NT2/D1 (cell line): ENCODE data around the gene CDCA4.
"Not testable (repeated sequence)": the region's sequence is repeated elsewhere in the genome, so short reads cannot be mapped to it uniquely, and the experiment has no call there.

Experiments
- DNase-seq: peaks from one replicate; pipeline ENCODE4 v3.0.0-alpha.2; 2011; ENCODE audit warnings: low read depth, low spot score
- H3K27me3 ChIP-seq: 2 replicates; pipeline ENCODE4 v1.6.0; 2011; ENCODE audit warnings: mild to moderate bottlenecking; ENCODE audit not compliant: insufficient read length, insufficient read depth
- H3K36me3 ChIP-seq: 2 replicates; pipeline ENCODE4 v1.6.1; 2011; ENCODE audit warnings: mild to moderate bottlenecking, low read length, mixed read lengths; ENCODE audit not compliant: insufficient read depth, insufficient read length
- H3K4me1 ChIP-seq: 2 replicates; pipeline ENCODE4 v1.5.1; 2011; ENCODE audit not compliant: insufficient read depth, insufficient read length
- H3K4me3 ChIP-seq: 2 replicates; pipeline ENCODE4 v1.5.1; 2011; ENCODE audit warnings: low read depth; ENCODE audit not compliant: insufficient read length
- H3K9ac ChIP-seq: 2 replicates; pipeline ENCODE4 v1.6.0; 2011; ENCODE audit warnings: low read depth; ENCODE audit not compliant: insufficient read length
- H3K9me3 ChIP-seq: 2 replicates; pipeline ENCODE4 v1.5.1; 2011; ENCODE audit warnings: mild to moderate bottlenecking, low read length; ENCODE audit not compliant: insufficient read depth
- SUZ12 ChIP-seq: IDR thresholded peaks from 2 replicates; pipeline ENCODE4 v1.6.1; 2011; ENCODE audit not compliant: insufficient read length, insufficient read depth; ENCODE audit errors: extremely low read depth
- YY1 ChIP-seq: IDR thresholded peaks from 2 replicates; pipeline ENCODE4 v1.6.1; 2011; ENCODE audit not compliant: insufficient read length, insufficient read depth
- ZNF274 ChIP-seq: IDR thresholded peaks from 2 replicates; pipeline ENCODE4 v1.6.1; 2011; ENCODE audit warnings: mild to moderate bottlenecking, low read depth, low read length

CDCA4 gene

DNA sequence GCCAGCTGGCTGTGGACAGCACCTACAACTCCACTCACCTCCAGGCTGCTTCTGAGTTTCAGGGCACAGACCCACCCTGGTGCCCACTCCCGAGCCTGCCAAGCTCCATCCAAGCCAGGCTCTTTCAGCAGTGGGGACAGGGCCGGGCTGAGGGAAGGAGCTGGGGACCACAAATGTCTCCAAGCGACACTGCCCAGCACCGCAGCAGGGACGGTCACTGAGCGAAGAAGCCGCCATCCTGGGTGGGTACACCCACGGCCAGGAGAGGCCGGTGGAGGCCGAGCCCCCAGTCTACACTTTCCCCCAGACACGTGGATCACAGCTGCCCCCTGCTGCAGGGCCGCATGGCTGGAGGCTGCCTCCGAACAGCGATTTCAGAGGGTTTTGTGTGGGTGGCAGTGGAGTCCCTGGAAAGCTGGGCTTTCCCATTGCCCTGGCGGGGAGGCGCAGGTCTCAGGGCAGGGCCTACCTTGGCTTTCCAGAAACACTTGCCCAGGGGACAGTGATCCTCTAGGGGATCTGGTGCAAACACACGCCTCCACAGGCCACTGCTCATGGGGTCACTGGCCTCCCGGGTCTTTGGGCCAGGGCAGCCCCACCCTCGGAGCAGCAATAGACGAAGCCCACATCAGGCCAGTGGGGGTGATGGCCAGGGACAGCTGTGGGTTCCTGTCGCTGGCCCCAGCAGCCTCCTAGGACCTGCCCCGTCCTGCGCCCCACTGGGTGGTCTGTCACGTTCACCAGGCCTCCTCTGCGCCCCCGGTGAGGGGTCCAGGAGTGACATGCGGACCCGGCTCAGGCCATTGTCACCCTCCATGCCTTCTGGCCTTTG is 45.6 kb upstream of the CDCA4 start:
- no peak for DNase-seq
- H3K36me3 ChIP-seq = no peaks in the 10 kb centered on the region
- no peaks in the 10 kb centered on the region for H3K9me3 ChIP-seq
- no peak overlapping the region for H3K4me3 ChIP-seq
- no peak overlapping the region for H3K9ac ChIP-seq
- TF ChIP-seq YY1 (no peak), ZNF274 (no peak), SUZ12 (no peak)
- H3K27me3 ChIP-seq = no peaks in the 10 kb centered on the region
- H3K4me1 ChIP-seq = peaks cover 4% of the 10 kb centered on the region

DNA sequence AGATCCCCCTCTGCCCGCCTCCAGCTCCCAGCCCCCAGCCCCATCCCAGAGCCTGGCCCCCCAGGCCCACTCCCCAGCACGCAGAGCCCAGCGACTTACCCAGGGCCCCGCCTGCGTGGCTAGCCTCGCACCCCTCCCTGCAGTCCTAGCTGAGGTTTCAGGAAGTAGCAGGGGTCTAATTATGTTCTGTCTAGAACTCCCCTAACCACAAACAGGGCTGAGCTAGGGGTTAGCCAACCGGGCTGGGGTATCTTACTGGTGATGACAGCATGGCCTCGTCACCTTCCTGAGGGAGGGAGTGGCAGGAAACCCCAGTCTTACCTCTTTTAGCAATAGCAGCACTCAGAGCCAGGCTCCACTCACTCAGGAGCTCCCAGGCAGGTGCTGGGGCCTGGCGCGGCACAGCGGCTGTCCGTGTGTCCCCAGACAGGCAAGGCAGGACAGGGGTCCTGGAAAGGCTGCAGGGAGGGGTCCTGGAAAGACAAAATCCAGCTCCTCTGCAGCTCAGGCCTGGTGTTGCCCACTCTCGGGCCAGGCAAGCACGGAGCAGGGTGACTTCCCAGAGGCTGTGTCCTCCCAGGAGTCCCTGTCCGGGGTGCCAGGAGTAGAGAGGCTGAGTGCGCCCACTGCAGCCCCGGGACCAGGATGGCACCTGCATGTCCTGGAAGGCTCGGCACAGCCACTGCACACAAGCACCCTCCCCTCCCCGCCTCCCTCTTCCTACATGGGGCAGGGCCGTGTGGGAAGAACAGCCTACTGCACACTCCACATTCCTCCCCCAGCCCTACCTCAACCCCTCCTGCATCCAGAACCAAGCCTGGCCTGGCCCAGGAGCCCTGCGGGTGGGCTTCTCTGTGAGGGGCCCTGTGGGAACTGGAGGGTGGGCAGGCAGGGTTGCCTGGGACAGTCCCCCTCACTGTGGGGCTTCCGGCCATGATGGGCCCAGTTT is 44.7 kb upstream of the CDCA4 start, which contains the start of gene GPR132:
Gene GPR132, minus strand, starts transcription at position 151 of the 949 bp plus-strand sequence. CDS start 10,010 bp downstream, outside the sequence.
- no peaks in the 10 kb centered on the region for H3K9me3 ChIP-seq
- H3K27me3 ChIP-seq = no peaks in the 10 kb centered on the region
- no peak for DNase-seq
- H3K36me3 ChIP-seq = no peaks in the 10 kb centered on the region
- no peak within 1 kb of the TSS for H3K9ac ChIP-seq
- H3K4me3 ChIP-seq = no peak within 1 kb of the TSS
- H3K4me1 ChIP-seq = peaks cover 9% of the 10 kb centered on the region
- TF ChIP-seq ZNF274 (no peak), YY1 (no peak), SUZ12 (no peak)

DNA sequence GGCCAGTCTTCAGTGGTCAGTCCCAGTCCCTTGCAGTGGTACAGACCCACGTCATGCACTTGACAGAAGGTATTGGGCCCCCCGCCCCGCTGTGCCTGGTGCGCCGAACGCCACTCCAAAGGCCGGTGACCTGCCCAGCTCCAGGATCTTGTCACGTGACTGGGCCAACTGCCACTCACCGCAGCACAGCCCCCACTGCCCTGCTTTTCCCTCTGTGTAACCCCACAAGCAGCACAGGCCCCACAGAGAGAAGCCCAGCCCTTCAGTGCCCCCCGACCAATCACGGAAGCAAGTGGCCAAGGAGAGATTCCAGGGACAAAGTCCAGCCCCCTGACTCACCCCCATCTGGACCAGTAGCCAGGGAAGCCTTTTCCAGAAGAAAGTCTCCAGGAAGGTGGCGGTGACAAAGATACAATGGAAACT is 43.8 kb upstream of the CDCA4 start:
- Histone ChIP-seq H3K9ac (no peak overlapping the region), H3K36me3 (no peaks in the 10 kb centered on the region), H3K27me3 (no peaks in the 10 kb centered on the region), H3K9me3 (no peaks in the 10 kb centered on the region), H3K4me1 (peaks cover 9% of the 10 kb centered on the region), H3K4me3 (no peak overlapping the region)
- DNase-seq = no peak
- TF ChIP-seq SUZ12 = no peak
- no peak for TF ChIP-seq ZNF274

DNA sequence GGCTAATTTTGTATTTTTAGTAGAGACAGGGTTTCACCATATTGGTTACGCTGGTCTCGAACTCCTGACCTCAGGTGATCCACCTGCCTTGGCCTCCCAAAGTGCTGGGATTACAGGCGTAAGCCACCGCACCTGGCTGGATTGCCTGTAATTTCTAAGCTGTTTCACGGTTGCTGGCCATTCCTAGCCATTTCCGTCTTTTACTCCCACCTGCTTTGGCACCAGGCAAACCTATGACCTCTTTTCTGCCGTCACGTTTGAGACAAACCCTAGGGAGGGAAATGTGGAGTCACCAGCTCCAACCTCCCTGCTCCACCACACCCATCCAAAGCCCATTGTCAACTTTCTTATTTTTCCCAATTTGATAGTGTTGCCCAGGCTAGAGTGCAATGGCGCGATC is 43.1 kb upstream of the CDCA4 start:
- Histone ChIP-seq H3K27me3 (no peaks in the 10 kb centered on the region), H3K9ac (no peak overlapping the region), H3K36me3 (no peaks in the 10 kb centered on the region), H3K9me3 (no peaks in the 10 kb centered on the region), H3K4me3 (no peak overlapping the region), H3K4me1 (peaks cover 10% of the 10 kb centered on the region)
- TF ChIP-seq YY1 (no peak), ZNF274 (no peak), SUZ12 (no peak)
- DNase-seq = no peak

DNA sequence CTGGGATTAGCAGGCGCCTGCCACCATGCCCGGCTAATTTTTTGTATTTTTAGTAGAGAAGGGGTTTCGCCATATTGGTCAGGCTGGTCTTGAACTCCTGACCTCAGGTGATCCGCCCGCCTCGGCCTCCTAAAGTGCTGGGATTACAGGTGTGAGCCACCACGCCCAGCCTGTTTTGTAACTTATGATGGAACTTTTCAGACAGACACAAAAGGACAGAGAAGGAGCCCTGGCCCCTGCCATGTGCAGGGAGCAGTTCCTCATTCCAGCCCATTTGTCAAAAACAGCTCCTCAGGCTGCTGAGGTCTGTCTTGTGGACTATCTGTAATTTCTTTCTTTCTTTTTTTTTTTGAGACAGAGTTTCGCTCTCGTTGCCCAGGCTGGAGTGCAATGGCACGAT is 42.6 kb upstream of the CDCA4 start:
- H3K9ac ChIP-seq, H3K9me3 ChIP-seq, DNase-seq, H3K36me3 ChIP-seq, H3K4me3 ChIP-seq, H3K27me3 ChIP-seq: not testable (repeated sequence)
- peaks cover 15% of the 10 kb centered on the region for H3K4me1 ChIP-seq

DNA sequence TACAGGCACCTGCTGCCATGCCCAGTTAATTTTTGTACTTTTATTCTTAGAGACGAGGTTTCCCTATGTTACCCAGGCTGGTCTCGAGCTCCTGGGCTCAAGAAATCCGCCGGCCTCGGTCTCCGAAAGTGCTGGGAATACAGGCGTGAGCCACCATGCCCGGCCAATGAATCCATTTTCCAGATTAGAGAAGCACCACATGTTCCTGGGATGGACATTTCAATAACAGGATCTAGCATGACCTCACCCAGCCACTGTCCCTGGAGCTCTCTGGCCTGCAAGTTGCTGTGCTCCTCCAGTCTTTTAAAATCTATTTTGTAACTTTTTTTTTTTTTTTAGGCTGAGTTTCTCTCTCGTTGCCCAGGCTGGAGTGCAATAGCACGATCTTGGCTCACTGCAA is 42.2 kb upstream of the CDCA4 start:
- H3K9ac ChIP-seq = no peak overlapping the region
- no peak overlapping the region for H3K4me3 ChIP-seq
- H3K4me1 ChIP-seq = peaks cover 15% of the 10 kb centered on the region
- no peaks in the 10 kb centered on the region for H3K27me3 ChIP-seq
- no peaks in the 10 kb centered on the region for H3K9me3 ChIP-seq
- no peak for DNase-seq
- H3K36me3 ChIP-seq = no peaks in the 10 kb centered on the region
- TF ChIP-seq ZNF274 (no peak), SUZ12 (no peak), YY1 (no peak)

DNA sequence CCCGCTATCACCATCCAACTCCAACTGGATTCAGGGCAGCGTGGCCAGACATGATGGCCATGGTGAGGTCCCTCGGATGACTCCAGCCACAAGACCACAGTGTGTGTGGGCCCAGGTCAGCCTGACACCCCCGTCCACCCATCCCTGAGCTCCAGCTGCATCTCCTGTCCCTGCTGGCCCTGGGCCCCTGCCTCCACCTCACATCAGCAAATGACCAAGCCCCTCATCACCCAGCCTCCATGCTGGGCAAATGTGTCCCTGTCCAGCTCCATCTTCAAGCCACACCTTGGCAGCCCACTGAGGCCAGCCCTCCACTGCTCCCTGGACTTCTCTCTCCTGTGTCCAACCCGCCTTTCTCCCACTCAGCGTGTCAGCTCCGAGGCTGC is 41.2 kb upstream of the CDCA4 start:
- no peak for DNase-seq
- TF ChIP-seq YY1 (no peak), ZNF274 (no peak), SUZ12 (no peak)
- H3K9ac ChIP-seq = no peak overlapping the region
- peaks cover 15% of the 10 kb centered on the region for H3K4me1 ChIP-seq
- no peak overlapping the region for H3K4me3 ChIP-seq
- H3K36me3 ChIP-seq = no peaks in the 10 kb centered on the region
- no peaks in the 10 kb centered on the region for H3K27me3 ChIP-seq
- H3K9me3 ChIP-seq = no peaks in the 10 kb centered on the region
